HuH-7.5 (cell line): Measurements from ENCODE around the gene TAP2.

Source experiments
- DNase-seq: peaks from one replicate; pipeline ENCODE4 v3.0.0; 2011; ENCODE audit warnings: low spot score

The TAP2 gene

DNA sequence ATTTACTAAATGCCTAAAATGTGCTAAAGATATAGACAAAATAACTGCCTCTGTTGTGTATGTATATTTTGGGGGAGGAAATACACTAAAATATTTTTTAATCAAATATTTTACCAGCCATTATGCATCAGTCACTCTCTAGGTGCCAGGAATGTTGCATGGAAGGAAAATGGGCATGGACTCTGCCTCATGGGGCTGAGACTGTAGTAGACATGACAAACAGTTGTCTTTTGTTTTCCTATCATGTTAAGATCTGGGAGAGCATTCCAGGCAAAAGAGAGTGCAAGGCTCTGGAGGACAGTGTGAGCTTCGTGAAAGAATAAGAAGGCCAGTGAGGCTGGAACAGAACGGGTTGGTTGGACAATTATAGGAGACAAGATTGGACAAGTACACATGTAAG lies 48.2 kb downstream of the TAP2 start:
- DNase-seq = no peak
